GM23248 (cell line): ENCODE results near the gene CCDC74A. TPM values are rescaled to one million over a fixed set of nuclear protein-coding genes. Genes with fewer than 3 reads are reported as not detected.
"Not testable (repeated sequence)": the region's sequence is repeated elsewhere in the genome, so short reads cannot be mapped to it uniquely, and the experiment has no call there.

Experiments used
- DNase-seq: peaks from one replicate; pipeline ENCODE4 v3.0.0-alpha.2; 2015
- H2AFZ ChIP-seq: fragments of 200-600 bp; sonication (generic); 2 replicates; pipeline ENCODE4 v1.6.1; 2016; ENCODE audit warnings: antibody characterized with exemption
- H3F3A ChIP-seq: fragments of 200-600 bp; sonication (generic); 2 replicates; pipeline ENCODE4 v1.6.1; 2016; ENCODE audit warnings: mild to moderate bottlenecking, antibody characterized with exemption, mixed run types; ENCODE audit not compliant: insufficient read depth
- H3K27ac ChIP-seq: fragments of 200-600 bp; sonication (generic); 2 replicates; pipeline ENCODE4 v1.5.1; 2016; ENCODE audit warnings: mild to moderate bottlenecking
- H3K27me3 ChIP-seq: fragments of 200-600 bp; sonication (generic); replicated peaks from 2 replicates; pipeline ENCODE4 v1.6.1; 2016; ENCODE audit warnings: mild to moderate bottlenecking; ENCODE audit not compliant: insufficient read depth
- H3K36me3 ChIP-seq: fragments of 200-600 bp; sonication (generic); 2 replicates; pipeline ENCODE4 v1.6.1; 2016; ENCODE audit warnings: low read depth, mild to moderate bottlenecking
- H3K4me1 ChIP-seq: fragments of 200-600 bp; sonication (generic); 2 replicates; pipeline ENCODE4 v1.6.1; 2016; ENCODE audit warnings: mild to moderate bottlenecking; ENCODE audit not compliant: insufficient read depth
- H3K4me2 ChIP-seq: fragments of 200-600 bp; sonication (generic); one replicate; pipeline ENCODE4 v1.6.1; 2016; ENCODE audit warnings: mild to moderate bottlenecking; ENCODE audit not compliant: unreplicated experiment
- H3K4me3 ChIP-seq: fragments of 200-600 bp; sonication (generic); 2 replicates; pipeline ENCODE4 v1.5.1; 2016; ENCODE audit warnings: mild to moderate bottlenecking
- H3K79me2 ChIP-seq: fragments of 200-600 bp; sonication (generic); 2 replicates; pipeline ENCODE4 v1.6.1; 2016; ENCODE audit warnings: mild to moderate bottlenecking; ENCODE audit not compliant: insufficient read depth
- H3K9ac ChIP-seq: fragments of 200-600 bp; sonication (generic); 2 replicates; pipeline ENCODE4 v1.6.1; 2016; ENCODE audit warnings: mild to moderate bottlenecking
- H3K9me2 ChIP-seq: fragments of 200-600 bp; sonication (generic); 2 replicates; pipeline ENCODE4 v1.6.1; 2016; ENCODE audit warnings: mixed run types, mild to moderate bottlenecking, moderate library complexity; ENCODE audit not compliant: insufficient read depth
- H3K9me3 ChIP-seq: fragments of 200-600 bp; sonication (generic); one replicate; pipeline ENCODE4 v1.6.1; 2017; ENCODE audit warnings: low read depth
- H4K20me1 ChIP-seq: fragments of 200-600 bp; sonication (generic); 2 replicates; pipeline ENCODE4 v1.6.0; 2016; ENCODE audit not compliant: insufficient read depth
- EZH2 ChIP-seq: fragments of 200-600 bp; sonication (generic); IDR thresholded peaks from 2 replicates; pipeline ENCODE4 v1.6.1; 2018; ENCODE audit warnings: antibody characterized with exemption, mild to moderate bottlenecking; ENCODE audit not compliant: insufficient read depth, poor library complexity, severe bottlenecking
- EZH2phosphoT487 ChIP-seq: fragments of 200-600 bp; sonication (generic); IDR thresholded peaks from 2 replicates; pipeline ENCODE4 v1.6.1; 2018; ENCODE audit warnings: antibody characterized with exemption, moderate library complexity, mild to moderate bottlenecking, low read depth; ENCODE audit not compliant: insufficient read depth
- WGBS, 2 experiments: methylation state at CpG; one replicate each; pipeline ENCODE4 v1.1.6; 2015 to 2017; ENCODE audit warnings: low lambda C conversion rate in 2 of 2, low coverage in 1 of 2; ENCODE audit errors: missing lambda C conversion rate in 2 of 2; 5-methylcytosine and 5-hydroxymethylcytosine counted together
- in situ Hi-C: fragments of 300-500 bp; cut with MboI; formaldehyde crosslinking; loops from 2 replicates; pipeline ENCODE4 v1.15.0; 2020
- polyA plus RNA-seq: library from polyadenylated mRNA; unstranded; fragments of >200 nt; fragmentation: Nextera tagmentation; extraction: Ambion mirVana; gene quantifications from 2 replicates; pipeline ENCODE4 v1.2.1, GENCODE V29; 2016
- total RNA-seq: library from RNA; depleted of rRNA; stranded (reverse); fragments of >200 nt; shearing (Covaris generic); gene quantifications from 2 replicates; pipeline ENCODE4 v1.2.3, GENCODE V29; 2014

Gene CCDC74A
- total and polyA plus RNA-seq, 2 experiments from 2014 or later: 11.3 to 15.0 TPM

GRCh38 chr2:131542438-131543384, 15.0 kb downstream of the CCDC74A start:
- no peak overlapping the region for H2AFZ ChIP-seq
- H4K20me1 ChIP-seq: no peaks in the 10 kb centered on the region
- no peaks in the 10 kb centered on the region for H3F3A ChIP-seq
- H3K36me3 ChIP-seq: no peaks in the 10 kb centered on the region
- in situ Hi-C loops: no loop called here
- no peak overlapping the region for H3K9ac ChIP-seq
- no peak overlapping the region for H3K4me3 ChIP-seq
- no peak overlapping the region for H3K4me2 ChIP-seq
- peaks cover 1% of the 10 kb centered on the region; the same call in 1 of the 2 replicates for H3K27me3 ChIP-seq
- no peaks in the 10 kb centered on the region for H3K9me2 ChIP-seq
- H3K9me3 ChIP-seq: no peaks in the 10 kb centered on the region
- no peaks in the 10 kb centered on the region for H3K4me1 ChIP-seq
- TF ChIP-seq EZH2phosphoT487 (no peak), EZH2 (no peak)
- no peaks in the 10 kb centered on the region for H3K79me2 ChIP-seq
- H3K27ac ChIP-seq: no peak overlapping the region
- WGBS, 2 experiments: 80 to 92% methylated on average over 18 to 24 of the region's 24 CpGs
- no peak for DNase-seq

- no peaks in the 10 kb centered on the region for H3K4me1 ChIP-seq
- H3K27me3 ChIP-seq: peaks cover 8% of the 10 kb centered on the region; the same call in 1 of the 2 replicates
- H3K9me2 ChIP-seq: no peaks in the 10 kb centered on the region
- no peak overlapping the region for H3K27ac ChIP-seq
- TF ChIP-seq EZH2: no peak
- no peak for TF ChIP-seq EZH2phosphoT487
- no peak for DNase-seq
- in situ Hi-C loops: no loop called here
- H3K4me3 ChIP-seq: no peak overlapping the region
- H4K20me1 ChIP-seq: no peaks in the 10 kb centered on the region
- H3K36me3 ChIP-seq: no peaks in the 10 kb centered on the region
- no peak overlapping the region for H2AFZ ChIP-seq
- H3K4me2 ChIP-seq: no peak overlapping the region
- H3K9me3 ChIP-seq: no peaks in the 10 kb centered on the region
- H3K9ac ChIP-seq: no peak overlapping the region
- no peaks in the 10 kb centered on the region for H3K79me2 ChIP-seq
- WGBS, 2 experiments: 86% methylated on average over 22 of the region's 22 CpGs
- H3F3A ChIP-seq: no peaks in the 10 kb centered on the region
Observed at GRCh38 chr2:131543385-131543891, 15.8 kb downstream of the CCDC74A start.

DNA sequence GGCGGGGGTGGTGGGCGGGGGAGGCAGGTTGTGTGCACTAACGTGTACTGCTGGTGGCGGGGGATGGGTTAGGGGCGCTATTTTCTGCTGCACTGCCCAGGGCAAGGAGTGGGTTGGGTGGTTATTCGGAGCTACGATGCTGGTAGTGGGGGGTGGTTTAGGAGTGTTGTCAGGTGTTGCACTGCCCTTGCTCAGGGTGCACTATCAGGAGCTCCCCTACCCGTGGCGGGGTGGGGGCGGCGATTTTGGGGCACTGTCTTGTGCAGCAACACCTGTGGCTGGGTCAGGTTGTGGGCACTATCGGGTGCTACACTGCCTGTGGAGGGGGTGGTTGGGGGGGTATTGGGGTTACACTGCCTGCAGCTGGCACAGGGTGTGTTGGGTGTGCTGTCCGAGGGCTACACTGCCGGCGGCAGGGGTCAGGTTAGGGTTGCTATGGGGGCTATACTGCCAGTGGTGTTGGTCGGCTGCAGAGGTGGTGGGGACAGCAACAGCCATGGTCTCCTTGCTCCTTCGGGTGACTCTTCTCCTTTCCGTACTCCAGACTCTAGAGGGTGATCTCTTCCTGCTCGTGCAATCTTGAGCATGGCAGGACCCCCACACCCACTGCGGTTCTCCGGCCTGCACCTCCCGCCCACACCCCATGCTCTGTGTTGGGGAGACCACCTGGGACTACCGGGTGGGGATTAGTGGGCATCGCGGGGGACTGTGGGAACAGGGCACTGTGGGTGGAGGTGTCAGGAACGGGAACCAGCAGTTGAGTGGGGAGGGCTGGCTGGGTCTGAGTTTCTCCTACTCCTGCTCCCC, 16.5 kb downstream of the CCDC74A start:
- H3K36me3 ChIP-seq, H3K27ac ChIP-seq, H3F3A ChIP-seq, H4K20me1 ChIP-seq, H3K9ac ChIP-seq, in situ Hi-C loops, H3K4me2 ChIP-seq, H2AFZ ChIP-seq, H3K27me3 ChIP-seq, H3K79me2 ChIP-seq, H3K4me1 ChIP-seq, H3K9me2 ChIP-seq, H3K4me3 ChIP-seq, H3K9me3 ChIP-seq, DNase-seq: not testable (repeated sequence)
- WGBS, 2 experiments: 70 to 73% methylated on average over 14 to 23 of the region's 26 CpGs

DNA sequence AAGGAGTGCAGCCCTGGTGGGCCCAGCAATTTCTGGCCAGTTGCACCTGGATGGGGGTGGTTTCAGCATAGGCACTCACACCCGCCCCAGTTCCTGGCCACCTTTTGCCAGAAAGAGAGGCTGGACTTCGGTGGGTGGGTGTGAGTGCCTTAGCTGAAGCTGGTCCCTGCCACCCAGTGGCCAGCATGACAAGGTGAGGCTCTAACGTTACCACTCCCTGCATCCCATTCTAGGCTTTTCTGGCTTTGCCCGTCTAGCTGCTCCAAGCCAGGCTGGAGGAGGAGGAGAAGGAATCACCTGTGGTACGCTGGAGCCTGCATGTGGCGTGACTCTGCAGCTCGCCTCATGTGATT, 17.1 kb downstream of the CCDC74A start:
- H3K9me3 ChIP-seq, H3K27me3 ChIP-seq, in situ Hi-C loops, H3K36me3 ChIP-seq, H3K79me2 ChIP-seq, H3K9ac ChIP-seq, H4K20me1 ChIP-seq, H3K4me3 ChIP-seq, H3K9me2 ChIP-seq, H2AFZ ChIP-seq, H3K4me2 ChIP-seq, H3F3A ChIP-seq, H3K27ac ChIP-seq, DNase-seq, H3K4me1 ChIP-seq: not testable (repeated sequence)
- WGBS, 2 experiments: 61 to 70% methylated on average over 4 to 6 of the region's 7 CpGs
